ENCODE results near the gene WDR26. TPM values are rescaled to one million over a fixed set of nuclear protein-coding genes. Genes with fewer than 3 reads are reported as not detected.
"Not testable (repeated sequence)": the region's sequence is repeated elsewhere in the genome, so short reads cannot be mapped to it uniquely, and the experiment has no call there.

Gene WDR26
- total RNA-seq, 1 donor from 2014 or later = 79.5 TPM

DNA sequence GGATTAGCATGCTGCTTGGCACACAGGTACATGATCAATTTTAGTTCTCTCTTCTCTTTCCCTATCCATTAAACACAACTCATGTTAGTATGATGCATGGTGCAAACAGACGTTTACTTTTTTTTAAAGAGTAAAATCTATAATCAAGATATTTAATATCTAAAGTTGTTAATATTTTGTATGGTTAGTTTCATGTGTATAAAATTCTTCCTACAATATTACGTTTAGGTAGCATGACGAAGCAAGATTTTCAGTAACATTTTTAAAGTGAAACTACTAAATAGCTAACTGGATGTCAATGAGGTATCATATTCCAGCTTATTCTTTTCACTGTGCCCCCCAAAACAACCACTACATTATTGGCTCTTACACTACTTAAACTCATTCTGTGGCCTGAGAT is 41.3 kb downstream of the WDR26 start:
- no peak for DNase-seq (ENCODE audit: low spot score)

DNA sequence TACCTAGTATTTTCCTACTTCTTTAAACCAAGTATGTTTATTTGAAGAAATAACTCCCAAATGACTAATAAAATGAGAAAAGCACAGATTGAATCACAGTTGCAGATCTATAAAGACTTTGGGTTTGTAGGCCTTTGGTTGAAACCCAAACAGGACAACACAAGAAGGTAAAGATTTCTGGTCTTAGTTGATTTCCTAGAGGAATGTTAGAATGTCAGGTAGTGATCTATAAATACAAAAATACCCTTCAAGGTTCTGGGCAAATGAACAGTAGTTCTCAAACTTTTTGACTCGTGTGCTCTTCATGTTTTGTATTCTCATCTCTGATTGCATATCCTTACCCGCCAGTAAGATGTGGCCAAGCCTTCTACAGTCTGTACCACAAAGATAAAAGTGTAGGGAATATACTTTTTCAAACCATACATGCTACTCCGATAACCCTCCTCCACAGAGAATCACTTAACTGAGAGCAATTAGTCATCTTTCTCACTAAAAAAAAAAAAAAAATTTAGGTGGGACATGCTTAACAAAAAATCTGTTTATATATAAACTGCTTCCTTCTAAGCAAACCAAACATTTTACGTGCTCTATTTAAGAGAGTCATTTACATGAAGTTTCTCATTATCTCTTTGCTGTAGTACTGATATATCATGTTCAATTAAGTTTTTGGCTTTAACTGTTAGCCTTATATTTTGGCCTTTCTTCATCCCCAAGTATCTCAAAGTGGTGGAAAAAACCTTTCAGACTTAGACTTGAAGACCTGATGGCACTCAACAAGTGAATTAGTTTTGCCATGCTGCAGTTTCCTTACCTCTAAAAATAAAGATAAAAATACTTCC is 42.0 kb downstream of the WDR26 start:
- no peak for DNase-seq (ENCODE audit: low spot score)

DNA sequence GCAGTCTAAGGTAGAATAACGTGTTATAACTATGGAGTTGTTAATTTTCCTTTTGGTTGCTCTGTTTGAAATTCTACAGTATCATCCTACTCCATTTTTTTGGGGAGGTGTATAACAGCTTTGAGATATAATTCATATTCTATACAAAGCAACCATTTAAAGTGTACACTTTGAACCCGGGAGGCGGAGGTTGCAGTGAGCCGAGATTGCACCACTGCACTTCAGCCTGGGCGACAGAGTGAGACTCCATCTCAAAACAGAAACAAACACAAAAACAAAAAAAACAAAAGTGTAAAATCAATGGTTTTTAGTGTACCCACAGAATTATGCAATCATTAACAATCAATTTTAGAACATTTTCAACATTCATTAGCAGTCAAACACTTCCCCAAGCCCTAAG is 44.1 kb downstream of the WDR26 start:
- no peak for DNase-seq (ENCODE audit: low spot score)

DNA sequence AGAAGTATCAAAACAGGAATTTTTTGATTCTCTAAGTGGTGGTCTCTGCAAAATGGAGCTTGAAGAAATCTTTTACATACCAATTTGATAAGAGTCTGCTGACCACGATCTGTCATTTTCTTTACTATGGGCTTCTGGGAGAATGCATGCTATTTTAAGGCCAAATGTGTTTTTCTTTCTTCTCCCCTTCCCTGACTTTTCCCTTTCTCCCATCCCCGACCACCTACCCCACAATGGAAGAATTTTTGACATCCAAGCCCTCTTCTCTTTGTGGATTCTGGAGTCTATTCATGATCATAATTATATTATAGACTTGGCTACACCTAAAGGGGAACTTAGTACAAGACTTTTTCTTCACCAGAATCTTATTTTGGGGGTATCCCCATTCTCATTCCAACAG is 46.7 kb downstream of the WDR26 start:
- DNase-seq (ENCODE audit: low spot score) = no peak

DNA sequence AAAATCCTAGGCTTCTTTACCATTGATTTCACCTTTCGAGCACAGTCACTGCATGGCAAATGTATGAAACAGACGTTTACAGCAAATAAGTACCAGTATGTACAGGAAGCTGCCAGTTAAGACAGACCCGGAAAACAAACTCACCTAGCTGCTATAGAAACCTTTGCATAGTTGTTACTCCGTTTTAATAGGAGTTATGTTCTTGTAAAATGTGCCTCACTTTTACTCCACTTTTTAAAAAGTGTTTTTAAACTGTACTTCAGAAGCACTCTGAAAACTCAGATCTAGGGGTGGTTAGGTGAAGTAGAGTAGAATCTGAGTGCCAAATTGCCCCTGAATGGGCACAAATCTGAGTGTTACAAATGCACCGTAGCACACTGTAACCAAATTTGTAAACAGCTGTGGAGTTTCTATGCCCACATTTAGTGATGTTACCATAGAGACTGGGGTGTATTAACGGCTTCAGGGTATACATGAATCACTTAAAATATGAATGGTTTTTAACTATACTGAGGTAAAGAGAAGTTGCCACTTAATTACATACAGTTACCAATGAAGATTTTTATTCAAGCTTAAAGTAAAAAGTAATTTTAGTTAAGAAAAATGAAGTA is 47.2 kb downstream of the WDR26 start:
- DNase-seq (ENCODE audit: low spot score) = no peak

DNA sequence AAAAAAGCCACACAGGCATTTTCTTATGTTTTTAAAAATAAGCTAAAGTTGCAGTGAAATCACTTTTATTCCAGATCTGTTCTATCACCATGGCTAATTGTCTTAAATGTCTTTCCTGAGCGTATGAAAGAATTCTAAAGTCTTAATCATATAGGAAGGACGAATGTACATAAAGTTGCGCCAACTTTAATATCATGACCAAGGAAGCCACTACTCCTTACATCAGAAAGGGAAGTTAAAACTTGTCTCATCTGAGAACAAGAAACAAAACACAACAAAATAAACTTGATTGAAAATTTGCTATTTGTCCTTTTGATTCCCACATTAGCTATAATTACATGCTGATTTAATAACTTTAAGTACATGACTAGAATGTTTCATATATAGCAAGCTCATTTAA is 51.4 kb downstream of the WDR26 start:
- DNase-seq (ENCODE audit: low spot score) = no peak

DNA sequence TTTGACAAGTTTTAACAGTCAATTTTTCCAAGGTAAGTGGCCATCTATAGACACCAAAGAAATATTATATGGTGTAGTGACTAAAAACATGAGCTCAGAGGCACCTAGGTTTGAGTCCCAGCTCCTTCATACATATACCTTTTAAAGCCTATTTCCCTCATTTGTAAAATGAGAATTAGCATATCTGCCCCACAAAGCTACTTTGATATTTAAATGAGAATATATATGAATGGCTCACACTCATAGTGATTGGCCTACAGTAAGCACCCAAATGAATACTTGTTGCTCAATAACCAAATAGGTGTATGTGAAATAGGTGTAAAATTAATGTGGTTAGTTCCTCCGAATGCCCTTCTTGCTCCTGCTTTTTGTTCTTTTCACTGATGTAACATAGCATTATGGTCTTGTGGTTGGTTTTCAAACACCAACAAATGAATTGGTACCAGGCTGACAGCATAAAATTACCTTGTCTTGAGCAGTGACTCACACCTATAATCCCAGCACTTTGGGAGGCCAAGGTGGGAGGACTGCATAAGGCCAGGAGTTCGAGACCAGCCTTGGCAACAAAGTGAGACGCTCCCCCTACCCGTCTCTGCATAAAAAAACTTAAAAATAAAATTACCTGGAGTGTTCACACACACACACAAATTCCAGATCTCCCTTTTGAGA is 52.6 kb downstream of the WDR26 start:
- no peak for DNase-seq (ENCODE audit: low spot score)

DNA sequence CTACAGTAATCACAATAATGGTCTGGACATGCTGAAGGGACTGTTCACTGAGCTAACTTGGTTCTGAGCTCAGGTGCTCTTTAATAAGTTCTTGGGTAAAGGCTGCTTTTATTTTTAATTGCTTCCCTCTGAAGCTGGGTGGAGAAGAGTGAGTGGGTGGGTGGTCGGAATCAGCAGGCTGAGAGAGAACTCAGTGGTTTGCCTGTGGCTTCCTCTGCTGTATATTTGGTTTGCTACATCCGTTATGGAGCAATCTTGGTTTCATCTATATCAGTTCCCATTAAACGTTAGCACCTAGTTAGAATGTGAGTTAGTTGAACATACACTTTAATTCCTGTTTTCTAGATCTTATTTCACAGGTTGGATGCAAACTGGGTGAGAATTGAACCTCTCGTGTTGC is 54.6 kb downstream of the WDR26 start:
- DNase-seq (ENCODE audit: low spot score) = no peak

DNA sequence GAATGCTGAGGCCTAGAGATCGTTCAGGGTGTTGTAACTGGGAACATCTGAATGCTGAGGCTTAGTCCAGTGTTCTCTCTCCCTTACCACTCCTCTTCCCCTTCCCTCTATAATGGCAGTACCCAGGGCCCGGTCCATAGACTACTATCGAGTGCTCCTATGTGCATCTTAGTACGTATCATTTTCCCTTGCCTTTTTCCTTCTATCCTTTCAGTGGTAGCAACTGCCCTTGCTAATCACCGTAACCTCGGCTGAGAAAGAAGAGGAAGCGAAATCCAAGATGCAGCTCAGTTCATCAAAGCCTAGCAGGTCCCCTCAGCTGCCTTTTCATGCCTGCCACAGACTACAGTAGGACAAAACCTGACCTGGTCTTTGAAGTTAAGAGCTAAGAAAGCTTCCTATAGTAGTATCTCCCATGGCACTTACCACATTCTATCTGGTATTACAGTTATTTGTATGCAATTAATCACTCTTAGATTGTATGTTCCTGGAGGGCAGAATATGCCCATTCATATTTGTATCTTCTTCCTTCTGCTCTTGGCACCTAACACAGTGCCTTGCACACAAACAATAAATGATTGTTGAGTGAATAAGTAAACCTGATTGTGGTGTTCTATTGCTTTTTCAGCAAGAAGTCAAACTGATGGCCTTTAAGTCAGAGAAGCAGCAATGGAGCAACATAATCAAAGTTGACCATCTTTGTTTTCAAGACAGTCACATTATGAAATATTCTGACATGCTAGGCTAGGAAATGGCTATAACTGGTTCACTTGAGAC is 55.6 kb downstream of the WDR26 start:
- no peak for DNase-seq (ENCODE audit: low spot score)

DNA sequence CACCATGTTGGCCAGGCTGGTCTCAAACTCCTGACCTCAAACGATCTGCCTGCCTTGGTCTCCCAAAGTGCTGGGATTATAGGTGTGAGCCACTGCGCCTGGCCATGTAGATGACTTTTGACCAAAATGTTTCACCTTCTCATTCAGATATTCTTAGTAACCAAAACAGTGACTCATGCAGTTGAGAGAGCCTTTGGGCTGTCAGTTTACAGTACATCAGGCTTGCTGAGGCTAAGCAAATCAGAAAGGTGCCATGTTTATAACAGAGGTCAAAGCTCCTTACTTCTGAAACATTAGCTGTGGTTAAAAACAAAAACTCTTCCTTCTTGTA is 57.0 kb downstream of the WDR26 start:
- no peak for DNase-seq (ENCODE audit: low spot score)

DNA sequence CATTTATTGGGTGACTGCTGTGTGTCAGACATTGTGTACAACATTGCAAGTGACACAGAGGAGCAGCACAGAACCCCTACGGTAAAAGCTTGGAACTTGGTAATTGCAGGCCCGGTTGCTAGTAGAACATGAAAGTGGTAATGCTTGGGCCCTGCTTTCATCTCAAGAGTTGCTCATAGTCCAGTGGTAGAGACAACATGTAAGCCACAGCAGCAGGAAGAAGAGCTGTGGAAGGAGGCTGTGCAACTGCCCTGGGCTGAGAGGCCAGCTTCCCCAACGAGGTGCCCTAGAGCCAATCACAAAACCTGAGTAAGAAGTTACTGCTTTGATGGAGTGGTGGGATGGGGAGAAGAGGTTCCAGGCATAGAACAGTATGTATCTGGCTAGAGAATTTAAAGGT is 59.5 kb downstream of the WDR26 start:
- no peak for DNase-seq (ENCODE audit: low spot score)

DNA sequence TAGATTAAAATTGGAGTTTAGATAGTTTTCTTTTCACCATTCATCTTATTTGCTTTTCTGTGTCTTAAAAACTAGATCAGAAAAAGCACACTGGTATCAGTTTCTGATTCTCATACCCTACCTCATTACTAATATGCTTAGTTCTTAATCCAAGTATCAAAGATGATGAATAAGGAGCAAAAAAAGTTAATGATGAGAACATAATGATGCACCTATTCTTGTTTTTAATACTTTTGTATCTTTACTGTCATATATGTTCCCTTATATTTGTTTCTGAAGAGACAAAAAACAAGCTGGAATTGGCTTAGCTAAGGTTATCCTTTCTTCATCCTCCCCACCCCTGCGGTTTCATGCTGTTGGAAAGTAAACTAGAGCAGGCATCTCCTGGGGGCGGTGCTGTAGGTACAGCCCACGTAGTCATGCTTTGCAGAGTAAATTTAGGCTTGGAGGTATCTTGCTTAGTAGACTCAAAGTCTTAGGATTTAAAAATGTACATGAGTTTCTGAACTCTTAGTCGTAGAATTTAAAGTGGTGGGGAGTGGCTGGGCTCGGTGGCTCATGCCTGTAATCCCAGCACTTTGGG is 61.5 kb downstream of the WDR26 start:
- no peak for DNase-seq (ENCODE audit: low spot score)

DNA sequence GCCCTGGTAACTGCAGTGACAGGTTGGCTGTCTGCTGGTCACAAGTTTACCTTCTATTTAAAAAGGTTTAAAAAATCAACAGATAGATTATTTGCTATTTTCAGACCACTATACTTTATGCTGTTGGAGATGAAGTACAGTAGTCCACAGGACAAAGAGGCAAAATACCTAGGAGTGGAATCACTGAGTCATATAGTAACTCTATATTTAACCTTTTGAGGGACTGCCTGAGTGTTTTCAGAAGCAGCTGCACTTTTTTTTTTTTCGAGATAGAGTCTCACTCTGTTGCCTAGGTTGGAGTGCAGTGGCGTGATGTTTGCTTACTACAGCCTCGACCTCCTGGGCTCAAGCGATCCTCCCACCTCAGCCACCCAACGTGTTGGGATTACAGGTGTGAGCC is 66.2 kb downstream of the WDR26 start:
- DNase-seq (ENCODE audit: low spot score) = no peak

DNA sequence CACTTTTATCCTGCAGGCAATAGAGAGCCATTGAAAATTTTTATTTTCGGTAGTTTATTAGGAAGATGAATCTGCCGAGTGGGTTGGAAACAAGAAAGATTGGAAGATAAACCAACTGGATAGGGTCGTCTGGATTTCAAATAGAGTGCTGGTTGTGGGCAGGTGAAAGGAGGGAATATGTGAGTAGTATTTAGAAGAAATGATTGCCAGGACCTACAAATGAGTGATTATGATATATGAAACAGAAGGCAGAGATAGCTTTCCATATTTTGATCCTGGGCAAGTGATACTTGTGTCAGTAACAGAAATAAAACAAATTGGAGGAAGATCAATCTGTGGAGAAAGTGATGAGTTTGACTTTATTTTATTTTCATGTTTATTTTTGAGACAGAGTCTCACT is 75.4 kb downstream of the WDR26 start:
- no peak for DNase-seq (ENCODE audit: low spot score)

DNA sequence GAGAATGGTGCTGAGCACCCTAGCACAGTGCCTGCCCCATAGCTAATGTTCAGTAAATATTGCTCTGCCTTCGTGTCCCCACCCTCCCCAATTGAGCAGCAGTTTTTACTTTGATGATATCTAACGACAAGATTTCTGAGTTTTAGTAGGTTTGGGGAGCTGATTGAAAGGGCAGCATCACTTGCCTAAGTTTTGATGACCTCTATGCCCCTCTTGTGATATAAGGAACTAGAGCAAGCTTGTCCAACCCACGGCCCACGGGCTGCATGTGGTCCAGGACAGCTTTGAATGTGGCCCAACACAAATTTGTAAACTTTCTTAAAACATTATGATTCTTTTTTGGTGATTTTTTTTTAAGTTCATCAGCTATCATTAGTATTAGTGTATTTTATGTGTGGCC is 76.4 kb downstream of the WDR26 start:
- no peak for DNase-seq (ENCODE audit: low spot score)

DNA sequence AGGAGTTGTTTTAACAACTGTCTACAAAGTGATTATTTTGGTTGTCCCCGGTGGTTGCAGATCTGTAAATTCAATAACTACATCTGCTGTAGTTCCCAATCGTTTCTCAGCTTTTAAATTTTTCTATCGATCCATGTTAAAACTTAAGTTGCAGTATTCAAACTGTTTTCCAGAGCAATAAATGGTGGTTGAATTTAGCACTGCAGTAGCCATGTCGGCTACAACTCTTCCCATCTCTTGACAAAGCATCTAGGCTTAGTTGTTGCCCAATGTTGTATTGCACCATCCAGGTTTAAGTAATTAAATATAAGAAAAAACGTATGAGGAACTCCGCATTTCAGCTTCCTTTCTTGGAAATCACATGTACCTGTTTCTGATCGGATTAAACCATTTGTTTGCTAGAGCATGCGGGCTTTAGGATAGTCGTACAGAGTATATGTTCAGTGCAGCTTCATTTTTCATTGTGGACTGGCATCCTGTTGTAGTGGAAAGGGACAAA is 76.9 kb downstream of the WDR26 start:
- no peak for DNase-seq (ENCODE audit: low spot score)

DNA sequence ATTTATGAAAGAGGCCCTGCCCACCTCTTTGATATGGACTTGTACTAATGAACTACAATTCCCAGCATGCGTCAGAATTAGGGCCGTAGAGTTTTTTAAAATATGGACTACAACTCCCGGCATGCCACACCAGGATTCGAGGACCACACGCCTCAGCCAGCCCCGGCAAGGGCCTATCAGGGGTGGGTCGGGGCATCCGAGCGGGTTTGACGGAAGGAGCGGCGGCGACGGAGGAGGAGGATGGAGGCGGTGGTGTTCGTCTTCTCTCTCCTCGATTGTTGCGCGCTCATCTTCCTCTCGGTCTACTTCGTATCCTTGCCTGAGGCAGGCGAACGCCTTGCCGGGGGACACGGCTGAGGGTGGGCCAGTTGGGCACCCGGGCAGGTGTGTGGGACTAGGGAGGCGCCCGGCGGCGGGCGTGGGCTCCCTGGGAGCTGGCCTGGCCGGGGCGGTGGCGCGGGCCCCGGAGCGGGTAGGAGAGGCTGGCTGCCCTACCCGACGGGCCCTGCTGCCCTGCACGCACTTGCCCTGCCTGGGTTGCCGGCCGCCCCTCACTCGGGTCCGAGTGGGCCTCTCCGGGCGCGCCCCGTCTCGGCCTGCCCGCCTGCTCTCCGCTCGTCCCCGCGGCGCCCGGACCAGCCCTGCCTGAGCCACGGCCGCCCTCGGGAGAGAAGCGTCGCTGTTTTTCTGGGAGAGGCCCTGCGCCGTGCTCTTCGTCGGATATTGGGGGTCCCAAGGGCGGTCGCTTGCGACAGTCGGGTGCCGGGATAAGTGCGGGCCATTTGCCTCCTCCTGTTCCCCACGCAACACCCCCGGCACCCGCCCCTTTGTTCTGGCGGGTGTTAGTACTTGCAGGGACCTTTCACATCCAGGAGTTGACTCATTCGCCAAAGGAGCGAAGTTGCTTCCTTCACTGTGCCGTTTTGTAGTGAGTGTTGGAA is 77.6 kb downstream of the WDR26 start, which contains the start of gene CNIH4:
Gene CNIH4, plus strand, starts transcription at position 195 of the 941 bp plus-strand sequence. Its CDS starts 46 bp downstream, at position 241.
- DNase-seq (ENCODE audit: low spot score) = peak; percentile 94

DNA sequence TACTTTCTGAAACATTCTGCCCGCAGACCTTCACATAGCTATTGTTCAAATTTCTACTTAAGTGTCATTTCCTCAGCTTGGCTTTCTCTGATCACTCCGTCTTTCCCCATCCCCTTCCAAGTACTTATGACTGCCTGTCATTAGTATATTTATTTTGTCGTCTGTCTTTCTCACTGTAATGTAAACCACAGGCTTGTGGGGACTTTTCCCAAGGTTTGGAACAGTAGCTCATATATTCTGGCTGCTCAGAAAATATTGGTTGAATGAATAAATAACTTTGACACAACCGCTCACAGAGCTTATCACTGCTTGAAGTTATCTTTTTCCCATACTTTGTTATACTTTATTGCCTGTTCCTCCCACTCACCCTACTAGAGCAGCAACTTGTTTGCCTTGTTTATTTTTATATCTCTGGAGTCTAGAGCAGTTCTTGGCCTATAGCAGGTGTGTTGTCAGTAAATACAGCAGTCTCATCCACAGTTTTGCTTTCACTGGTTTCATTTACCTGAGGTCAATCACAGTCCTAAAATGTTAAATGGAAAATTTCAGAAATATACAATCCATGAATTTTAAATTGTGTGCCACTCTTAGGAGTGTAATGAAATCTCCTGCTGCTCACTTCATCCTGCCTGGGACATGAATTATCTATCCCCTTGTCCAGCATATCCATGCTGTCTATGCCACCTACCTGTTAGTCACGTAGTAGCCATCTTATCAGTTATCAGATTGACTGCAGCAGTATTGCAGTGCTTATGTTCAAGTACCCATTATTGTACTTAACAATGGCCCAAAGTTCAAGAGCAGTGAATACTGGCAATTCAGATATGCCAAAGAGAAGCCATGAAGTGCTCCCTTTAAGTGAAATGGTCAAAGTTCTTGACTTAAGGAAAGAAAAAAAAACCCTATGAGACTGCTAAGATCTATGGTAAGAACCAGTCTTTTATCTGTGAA is 80.3 kb downstream of the WDR26 start:
- no peak for DNase-seq (ENCODE audit: low spot score)

DNA sequence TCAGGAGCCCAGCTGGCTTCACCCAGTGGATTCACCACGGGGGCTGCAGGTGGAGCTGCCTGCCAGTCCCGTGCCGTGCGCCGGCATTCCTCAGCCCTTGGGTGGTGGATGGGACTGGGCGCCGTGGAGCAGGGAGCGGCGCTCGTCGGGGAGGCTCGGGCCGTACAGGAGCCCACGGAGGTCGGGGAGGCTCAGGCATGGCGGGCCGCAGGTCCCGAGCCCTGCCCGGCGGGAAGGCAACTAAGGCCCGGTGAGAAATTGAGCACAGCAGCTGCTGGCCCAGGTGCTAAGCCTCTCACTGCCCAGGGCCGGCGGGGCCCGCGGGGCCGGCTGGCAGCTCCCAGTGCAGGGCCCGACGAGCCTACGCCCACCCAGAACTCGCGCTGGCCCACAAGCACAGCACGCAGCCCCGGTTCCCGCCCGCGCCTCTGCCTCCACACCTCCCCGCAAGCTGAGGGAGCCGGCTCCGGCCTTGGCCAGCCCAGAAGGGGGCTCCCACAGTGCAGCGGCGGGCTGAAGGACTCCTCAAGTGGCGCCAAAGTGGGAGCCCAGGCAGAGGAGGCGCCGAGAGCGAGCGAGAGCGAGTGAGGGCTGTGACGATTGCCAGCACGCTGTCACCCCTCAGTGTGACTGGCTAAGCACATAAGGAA is 82.0 kb downstream of the WDR26 start:
- DNase-seq (ENCODE audit: low spot score) = not testable (repeated sequence)
